DND-41 (cell line): ENCODE results near the gene DNHD1.

Experiments
- CTCF ChIP-seq: IDR thresholded peaks from 2 replicates; pipeline ENCODE4 v1.5.1; 2012; ENCODE audit warnings: borderline replicate concordance, low read length, moderate library complexity, mild to moderate bottlenecking; ENCODE audit not compliant: poor library complexity, severe bottlenecking; ENCODE audit errors: extremely low read depth
- EZH2 ChIP-seq: IDR thresholded peaks from 3 replicates; pipeline ENCODE4 v1.6.1; 2012; ENCODE audit warnings: borderline replicate concordance, low read depth, mild to moderate bottlenecking, moderate library complexity, low read length, inconsistent platforms; ENCODE audit not compliant: severe bottlenecking

GRCh38 chr11:6583584-6583983 is 86.5 kb downstream of the DNHD1 start:
- TF ChIP-seq EZH2 (no peak), CTCF (no peak)
